ENCODE results near the gene UPB1. TPM values are rescaled to one million over a fixed set of nuclear protein-coding genes. Genes with fewer than 3 reads are reported as not detected.
"Not testable (repeated sequence)": the region's sequence is repeated elsewhere in the genome, so short reads cannot be mapped to it uniquely, and the experiment has no call there.

UPB1 gene
- total and polyA plus RNA-seq, 8 donors: 0.35 to 0.73 TPM; not detected in 6

DNA sequence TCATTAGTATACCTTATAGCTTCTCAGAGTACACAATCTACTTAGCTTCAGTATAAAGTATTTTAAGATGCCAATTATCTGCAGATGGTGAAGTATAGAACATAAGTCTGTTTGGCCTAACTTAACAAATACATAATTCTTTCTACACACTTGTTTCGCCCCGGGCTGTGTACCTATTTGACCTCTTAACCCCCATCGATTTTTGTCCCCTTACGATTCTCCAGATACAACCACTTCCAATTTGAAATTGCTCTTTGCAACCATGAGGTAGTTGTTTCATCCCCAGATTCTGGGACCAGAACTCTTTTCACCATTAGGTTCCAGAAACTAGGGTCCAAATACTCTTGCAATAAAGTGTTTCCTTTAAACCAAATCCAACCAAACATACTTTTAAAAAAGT is 10.0 kb upstream of the UPB1 start:
- intact Hi-C loops (cut with DNase I; ENCODE audit: low total_unique reads): no loop called here

DNA sequence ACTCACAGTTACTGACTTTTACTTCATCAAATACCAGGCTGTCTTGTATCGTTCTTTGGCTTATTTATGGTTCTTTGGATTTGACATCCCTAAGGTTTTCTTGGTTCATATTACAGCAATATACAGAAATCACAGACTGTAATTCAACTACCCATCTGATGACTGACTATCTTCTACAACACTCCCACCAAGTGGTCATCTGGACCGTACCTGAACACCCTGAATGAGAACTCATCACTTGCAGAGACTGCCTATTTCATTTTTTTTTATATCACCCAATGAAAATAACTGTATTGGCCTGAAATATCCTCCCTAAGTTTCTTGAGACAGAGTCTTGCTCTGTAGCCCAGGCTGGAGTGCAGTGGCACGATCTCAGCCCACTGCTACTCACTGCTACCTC is 9.5 kb upstream of the UPB1 start:
- H3K4me3 ChIP-seq: no peak overlapping the region
- no peaks in the 10 kb centered on the region for H3K36me3 ChIP-seq
- peak in 1 of 2 donors; percentile 39 for DNase-seq
- TF ChIP-seq, protein P1, sequence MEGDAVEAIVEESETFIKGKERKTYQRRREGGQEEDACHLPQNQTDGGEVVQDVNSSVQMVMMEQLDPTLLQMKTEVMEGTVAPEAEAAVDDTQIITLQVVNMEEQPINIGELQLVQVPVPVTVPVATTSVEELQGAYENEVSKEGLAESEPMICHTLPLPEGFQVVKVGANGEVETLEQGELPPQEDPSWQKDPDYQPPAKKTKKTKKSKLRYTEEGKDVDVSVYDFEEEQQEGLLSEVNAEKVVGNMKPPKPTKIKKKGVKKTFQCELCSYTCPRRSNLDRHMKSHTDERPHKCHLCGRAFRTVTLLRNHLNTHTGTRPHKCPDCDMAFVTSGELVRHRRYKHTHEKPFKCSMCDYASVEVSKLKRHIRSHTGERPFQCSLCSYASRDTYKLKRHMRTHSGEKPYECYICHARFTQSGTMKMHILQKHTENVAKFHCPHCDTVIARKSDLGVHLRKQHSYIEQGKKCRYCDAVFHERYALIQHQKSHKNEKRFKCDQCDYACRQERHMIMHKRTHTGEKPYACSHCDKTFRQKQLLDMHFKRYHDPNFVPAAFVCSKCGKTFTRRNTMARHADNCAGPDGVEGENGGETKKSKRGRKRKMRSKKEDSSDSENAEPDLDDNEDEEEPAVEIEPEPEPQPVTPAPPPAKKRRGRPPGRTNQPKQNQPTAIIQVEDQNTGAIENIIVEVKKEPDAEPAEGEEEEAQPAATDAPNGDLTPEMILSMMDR (IDR thresholded peaks at IDR 0.05): no peak
- no peak for TF ChIP-seq POLR2A (IDR thresholded peaks at IDR 0.05)
- no peak for TF ChIP-seq EP300 (IDR thresholded peaks at IDR 0.05)
- no peak for TF ChIP-seq POLR2AphosphoS5 (IDR thresholded peaks at IDR 0.05)
- H3K27ac ChIP-seq: no peak overlapping the region
- H3K27me3 ChIP-seq: no peaks in the 10 kb centered on the region
- intact Hi-C loops (cut with DNase I; ENCODE audit: low total_unique reads): no loop called here
- H3K4me1 ChIP-seq: peaks cover 0 to 36% (median 14%) of the 10 kb centered on the region in 4 donors
- WGBS, 5 donors: 59 to 73% (median 69%) methylated on average over 3 of the region's 3 CpGs
- H3K9me3 ChIP-seq: no peaks in the 10 kb centered on the region

More for the DNA sequence above, 10.0 kb upstream of the UPB1 start:
- H3K9me3 ChIP-seq: no peaks in the 10 kb centered on the region
- H3K27ac ChIP-seq: no peak overlapping the region
- no peak overlapping the region for H3K4me3 ChIP-seq
- no peak for DNase-seq
- WGBS, 5 donors: 93 to 96% (median 95%) methylated on average over 4 of the region's 4 CpGs
- TF ChIP-seq, protein P1 (IDR thresholded peaks at IDR 0.05): no peak
- TF ChIP-seq POLR2AphosphoS5 (IDR thresholded peaks at IDR 0.05) (no peak), POLR2A (IDR thresholded peaks at IDR 0.05) (no peak), EP300 (IDR thresholded peaks at IDR 0.05) (no peak)
- peaks cover 0 to 36% (median 14%) of the 10 kb centered on the region in 4 donors for H3K4me1 ChIP-seq
- H3K36me3 ChIP-seq: no peaks in the 10 kb centered on the region
- no peaks in the 10 kb centered on the region for H3K27me3 ChIP-seq

DNA sequence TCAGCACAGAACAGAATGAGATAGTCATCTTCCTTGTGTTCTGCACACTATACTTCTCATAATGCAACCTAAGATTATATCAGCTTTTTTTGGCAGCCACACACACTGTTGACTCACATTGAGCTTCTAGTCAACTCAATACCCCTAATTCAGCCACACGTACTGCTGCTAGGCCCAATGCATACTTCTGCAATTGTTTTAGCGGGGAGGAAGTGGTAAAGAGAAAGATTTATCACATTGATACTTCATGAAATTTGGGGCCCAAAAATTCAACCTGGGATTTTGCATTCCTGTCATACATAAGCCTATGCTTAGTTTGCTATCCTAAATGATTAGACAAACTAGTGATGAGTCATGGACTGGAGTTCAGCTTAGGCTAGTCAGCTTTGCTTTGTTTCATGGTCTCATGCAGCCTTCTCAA is 8.6 kb upstream of the UPB1 start:
- no peak overlapping the region for H3K27ac ChIP-seq
- no peak overlapping the region for H3K4me3 ChIP-seq
- intact Hi-C loops (cut with DNase I; ENCODE audit: low total_unique reads): no loop called here
- WGBS, 5 donors: 71 to 80% (median 77%) methylated on average over 2 of the region's 2 CpGs
- TF ChIP-seq POLR2A (IDR thresholded peaks at IDR 0.05): no peak
- H3K4me1 ChIP-seq: peaks cover 0 to 36% (median 14%) of the 10 kb centered on the region in 4 donors
- no peaks in the 10 kb centered on the region for H3K27me3 ChIP-seq
- no peak for DNase-seq
- no peaks in the 10 kb centered on the region for H3K36me3 ChIP-seq
- no peaks in the 10 kb centered on the region for H3K9me3 ChIP-seq

DNA sequence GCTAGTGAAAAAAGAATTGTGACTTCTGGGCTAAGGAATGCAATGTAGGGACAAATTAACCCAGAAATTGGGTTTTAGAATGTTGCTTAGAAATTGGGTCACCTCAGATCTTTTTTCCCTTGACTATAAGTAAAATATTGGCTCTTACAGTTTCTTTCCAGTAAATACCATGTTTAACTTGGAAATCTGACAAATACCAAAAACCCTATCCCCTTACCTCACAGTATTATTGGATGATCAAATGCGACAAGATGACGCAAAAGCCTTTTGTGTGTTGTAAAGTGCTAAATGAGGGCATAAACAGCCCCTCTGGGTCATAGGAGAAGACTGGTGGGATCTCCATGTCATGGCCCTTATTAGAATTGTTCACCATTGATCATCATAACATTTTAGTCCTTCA is 6.1 kb upstream of the UPB1 start:
- no peak for DNase-seq
- Histone ChIP-seq H3K36me3 (no peaks in the 10 kb centered on the region), H3K9me3 (no peaks in the 10 kb centered on the region), H3K27ac (no peak overlapping the region), H3K4me3 (no peak overlapping the region), H3K27me3 (peaks cover 0 to 5% (median 0%) of the 10 kb centered on the region in 3 donors), H3K4me1 (peaks cover 1 to 16% (median 3%) of the 10 kb centered on the region in 4 donors)
- intact Hi-C loops (cut with DNase I; ENCODE audit: low total_unique reads): no loop called here
- WGBS, 5 donors: 46 to 67% (median 65%) methylated on average over 2 of the region's 2 CpGs
- TF ChIP-seq POLR2AphosphoS5 (IDR thresholded peaks at IDR 0.05) (no peak), POLR2A (IDR thresholded peaks at IDR 0.05) (no peak), EP300 (IDR thresholded peaks at IDR 0.05) (no peak)
- TF ChIP-seq, protein P1 (IDR thresholded peaks at IDR 0.05): no peak

DNA sequence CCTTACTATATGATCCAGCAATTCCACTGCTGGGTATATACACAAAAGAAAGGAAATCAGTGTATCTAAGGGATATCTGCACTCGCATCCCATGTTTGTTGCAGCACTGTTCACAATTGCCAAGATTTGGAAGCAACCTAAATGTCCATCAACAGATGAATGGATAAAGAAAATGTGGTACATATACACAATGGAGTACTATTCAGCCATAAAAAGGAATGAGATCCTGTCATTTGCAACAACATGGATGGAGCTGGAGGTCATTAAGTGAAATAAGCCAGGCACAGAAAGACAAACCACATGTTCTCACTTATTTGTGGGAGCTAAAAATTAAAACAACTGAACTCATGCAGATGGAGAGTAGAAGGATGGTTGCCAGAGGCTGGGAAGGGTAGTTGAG is 5.7 kb upstream of the UPB1 start:
- H3K27ac ChIP-seq; H3K4me3 ChIP-seq; intact Hi-C loops (cut with DNase I; ENCODE audit: low total_unique reads); DNase-seq; H3K9me3 ChIP-seq; H3K27me3 ChIP-seq; H3K36me3 ChIP-seq: not testable (repeated sequence)
- WGBS, 5 donors: 94 to 100% (median 96%) methylated on average over 1 of the region's 1 CpG
- H3K4me1 ChIP-seq: peaks cover 5 to 16% (median 7%) of the 10 kb centered on the region in 4 donors
